ENCODE results near the gene INIP. TPM values are rescaled to one million over a fixed set of nuclear protein-coding genes. Genes with fewer than 3 reads are reported as not detected.

Gene INIP
- total and polyA plus RNA-seq, 4 experiments from 2014 or later, result 25.2 to 44.6 (median 38.2) TPM

GRCh38 chr9:112703304-112703703 is 14.6 kb downstream of the INIP start:
- Mint-ChIP-seq H3K27ac (peak overlapping the region in 2 of 7 donors; percentile 4 to 37), H3K4me1 (peaks cover 25 to 40% (median 29%) of the 10 kb centered on the region in 4 donors), H3K9me3 (peaks cover 0 to 2% (median 0%) of the 10 kb centered on the region in 8 donors), H3K36me3 (peaks cover 28 to 44% of the 10 kb centered on the region in 2 donors), H3K4me3 (no peak overlapping the region), H3K27me3 (no peaks in the 10 kb centered on the region)
- ChIA-PET CTCF (ENCODE audit: partially characterized antibody) (interaction anchor here (1.4 kb wide), 1 partner anchor 90 kb away, joined by 3 read pairs; no protein-coding TSS in a partner anchor), POLR2A (ENCODE audit: partially characterized antibody) (no interaction called here)
- Histone ChIP-seq H3K27ac (ENCODE audit: low read depth, low read length) (no peak overlapping the region), H3K9me3 (ENCODE audit: control insufficient read depth in 1 of 2, low read length in 2 of 2) (no peaks in the 10 kb centered on the region), H3K36me3 (ENCODE audit: insufficient read depth, low read length) (no peaks in the 10 kb centered on the region), H3K27me3 (ENCODE audit: insufficient read depth, low read length) (no peaks in the 10 kb centered on the region), H3K4me3 (ENCODE audit: low read length in 2 of 2) (no peak overlapping the region), H3K4me1 (ENCODE audit: insufficient read depth, low read length) (peaks cover 6% of the 10 kb centered on the region)
- no peak for DNase-seq
- intact Hi-C loops (cut with micrococcal nuclease), result no loop called here

GRCh38 chr9:112700085-112700484 is 17.8 kb downstream of the INIP start:
- H3K27ac ChIP-seq (ENCODE audit: low read depth, low read length), result no peak overlapping the region
- no peaks in the 10 kb centered on the region for H3K9me3 ChIP-seq (ENCODE audit: control insufficient read depth in 1 of 2, low read length in 2 of 2)
- no peak overlapping the region for H3K4me3 ChIP-seq (ENCODE audit: low read length in 2 of 2)
- H3K4me3 Mint-ChIP-seq, result no peak overlapping the region
- peaks cover 6% of the 10 kb centered on the region for H3K4me1 ChIP-seq (ENCODE audit: insufficient read depth, low read length)
- H3K9me3 Mint-ChIP-seq, result peaks cover 0 to 2% (median 0%) of the 10 kb centered on the region in 8 donors
- POLR2A ChIA-PET (ENCODE audit: partially characterized antibody), result no interaction called here
- peaks cover 4% of the 10 kb centered on the region for H3K36me3 ChIP-seq (ENCODE audit: insufficient read depth, low read length)
- peaks cover 29 to 54% of the 10 kb centered on the region in 2 donors for H3K36me3 Mint-ChIP-seq
- H3K4me1 Mint-ChIP-seq, result peaks cover 16 to 42% (median 19%) of the 10 kb centered on the region in 4 donors
- no peaks in the 10 kb centered on the region for H3K27me3 ChIP-seq (ENCODE audit: insufficient read depth, low read length)
- intact Hi-C loops (cut with micrococcal nuclease), result no loop called here
- DNase-seq, result no peak
- no peak overlapping the region for H3K27ac Mint-ChIP-seq
- CTCF ChIA-PET (ENCODE audit: partially characterized antibody), result no interaction called here
- H3K27me3 Mint-ChIP-seq, result no peaks in the 10 kb centered on the region

GRCh38 chr9:112699230-112699629 is 18.7 kb downstream of the INIP start:
- H3K36me3 ChIP-seq (ENCODE audit: insufficient read depth, low read length), result peaks cover 4% of the 10 kb centered on the region
- no peaks in the 10 kb centered on the region for H3K9me3 ChIP-seq (ENCODE audit: control insufficient read depth in 1 of 2, low read length in 2 of 2)
- no peaks in the 10 kb centered on the region for H3K27me3 Mint-ChIP-seq
- H3K9me3 Mint-ChIP-seq, result peaks cover 0 to 2% (median 0%) of the 10 kb centered on the region in 8 donors
- DNase-seq, result peak; percentile 4 to 48 (median 16)
- H3K4me1 ChIP-seq (ENCODE audit: insufficient read depth, low read length), result peaks cover 6% of the 10 kb centered on the region
- CTCF ChIA-PET (ENCODE audit: partially characterized antibody), result interaction anchor here (0.5 to 1.2 kb wide), 2 partner anchors 320 to 613 kb away, joined by 3 read pairs; partner anchors contain the start of gene HSDL2
- intact Hi-C loops (cut with micrococcal nuclease), result loop anchor here (5.0 kb wide), 1 partner anchor 93 kb away; no protein-coding TSS in a partner anchor
- H3K36me3 Mint-ChIP-seq, result peaks cover 29 to 53% of the 10 kb centered on the region in 2 donors
- H3K4me3 ChIP-seq (ENCODE audit: low read length in 2 of 2), result no peak overlapping the region
- peaks cover 15 to 38% (median 18%) of the 10 kb centered on the region in 4 donors for H3K4me1 Mint-ChIP-seq
- no peak overlapping the region for H3K27ac ChIP-seq (ENCODE audit: low read depth, low read length)
- no peak overlapping the region for H3K4me3 Mint-ChIP-seq
- no peaks in the 10 kb centered on the region for H3K27me3 ChIP-seq (ENCODE audit: insufficient read depth, low read length)
- H3K27ac Mint-ChIP-seq, result peak overlapping the region in 1 of 7 donors; percentile 18
- POLR2A ChIA-PET (ENCODE audit: partially characterized antibody), result no interaction called here

- CTCF ChIA-PET (ENCODE audit: partially characterized antibody), result interaction anchor here (1.6 kb wide), 1 partner anchor 253 kb away, joined by 3 read pairs; no protein-coding TSS in a partner anchor
- H3K4me1 Mint-ChIP-seq, result peaks cover 12 to 24% (median 19%) of the 10 kb centered on the region in 4 donors
These were observed 21.5 kb downstream of the INIP start for GRCh38 chr9:112696461-112696860.

GRCh38 chr9:112694706-112695555 is 23.0 kb downstream of the INIP start:
- Histone ChIP-seq H3K27me3 (ENCODE audit: insufficient read depth, low read length) (no peaks in the 10 kb centered on the region), H3K4me1 (ENCODE audit: insufficient read depth, low read length) (peaks cover 6% of the 10 kb centered on the region), H3K9me3 (ENCODE audit: control insufficient read depth in 1 of 2, low read length in 2 of 2) (no peaks in the 10 kb centered on the region), H3K27ac (ENCODE audit: low read depth, low read length) (no peak overlapping the region), H3K36me3 (ENCODE audit: insufficient read depth, low read length) (peaks cover 21% of the 10 kb centered on the region), H3K4me3 (ENCODE audit: low read length in 2 of 2) (no peak overlapping the region)
- CTCF ChIA-PET (ENCODE audit: partially characterized antibody), result interaction anchor here (0.6 to 1.1 kb wide), 3 partner anchors 12 to 98 kb away, joined by 3 read pairs; no protein-coding TSS in a partner anchor
- H3K4me1 Mint-ChIP-seq, result peaks cover 8 to 18% (median 14%) of the 10 kb centered on the region in 4 donors
- intact Hi-C loops (cut with micrococcal nuclease), result loop anchor here (5.0 kb wide), 1 partner anchor 97 kb away; no protein-coding TSS in a partner anchor
- no peaks in the 10 kb centered on the region for H3K9me3 Mint-ChIP-seq
- peaks cover 49 to 65% of the 10 kb centered on the region in 2 donors for H3K36me3 Mint-ChIP-seq
- H3K4me3 Mint-ChIP-seq, result no peak overlapping the region
- H3K27me3 Mint-ChIP-seq, result no peaks in the 10 kb centered on the region
- DNase-seq, result no peak
- POLR2A ChIA-PET (ENCODE audit: partially characterized antibody), result no interaction called here
- H3K27ac Mint-ChIP-seq, result no peak overlapping the region

More at GRCh38 chr9:112696461-112696860, 21.5 kb downstream of the INIP start:
- peaks cover 6% of the 10 kb centered on the region for H3K4me1 ChIP-seq (ENCODE audit: insufficient read depth, low read length)
- H3K4me3 Mint-ChIP-seq, result no peak overlapping the region
- peaks cover 9% of the 10 kb centered on the region for H3K36me3 ChIP-seq (ENCODE audit: insufficient read depth, low read length)
- intact Hi-C loops (cut with micrococcal nuclease), result loop anchor here (5.0 kb wide), 1 partner anchor 96 kb away; no protein-coding TSS in a partner anchor
- no peak overlapping the region for H3K27ac ChIP-seq (ENCODE audit: low read depth, low read length)
- POLR2A ChIA-PET (ENCODE audit: partially characterized antibody), result no interaction called here
- H3K4me3 ChIP-seq (ENCODE audit: low read length in 2 of 2), result no peak overlapping the region
- H3K27ac Mint-ChIP-seq, result no peak overlapping the region
- no peak for DNase-seq
- H3K9me3 ChIP-seq (ENCODE audit: control insufficient read depth in 1 of 2, low read length in 2 of 2), result no peaks in the 10 kb centered on the region
- peaks cover 38 to 56% of the 10 kb centered on the region in 2 donors for H3K36me3 Mint-ChIP-seq
- no peaks in the 10 kb centered on the region for H3K27me3 ChIP-seq (ENCODE audit: insufficient read depth, low read length)
- no peaks in the 10 kb centered on the region for H3K27me3 Mint-ChIP-seq
- no peaks in the 10 kb centered on the region for H3K9me3 Mint-ChIP-seq

GRCh38 chr9:112689161-112689740 is 28.7 kb downstream of the INIP start:
- POLR2A ChIA-PET (ENCODE audit: partially characterized antibody), result no interaction called here

More at GRCh38 chr9:112689161-112689740, 28.7 kb downstream of the INIP start:
- Mint-ChIP-seq H3K4me3 (no peak overlapping the region), H3K27me3 (no peaks in the 10 kb centered on the region), H3K36me3 (peaks cover 72 to 75% of the 10 kb centered on the region in 2 donors), H3K4me1 (peaks cover 0 to 3% (median 0%) of the 10 kb centered on the region in 4 donors), H3K9me3 (no peaks in the 10 kb centered on the region), H3K27ac (no peak overlapping the region)
- intact Hi-C loops (cut with micrococcal nuclease), result no loop called here
- H3K4me1 ChIP-seq (ENCODE audit: insufficient read depth, low read length), result no peaks in the 10 kb centered on the region
- CTCF ChIA-PET (ENCODE audit: partially characterized antibody), result no interaction called here
- H3K36me3 ChIP-seq (ENCODE audit: insufficient read depth, low read length), result peaks cover 32% of the 10 kb centered on the region
- no peak for DNase-seq
- no peak overlapping the region for H3K27ac ChIP-seq (ENCODE audit: low read depth, low read length)
- no peak overlapping the region for H3K4me3 ChIP-seq (ENCODE audit: low read length in 2 of 2)
- no peaks in the 10 kb centered on the region for H3K9me3 ChIP-seq (ENCODE audit: control insufficient read depth in 1 of 2, low read length in 2 of 2)
- no peaks in the 10 kb centered on the region for H3K27me3 ChIP-seq (ENCODE audit: insufficient read depth, low read length)
